ENCODE results near the gene OAF. TPM values are rescaled to one million over a fixed set of nuclear protein-coding genes. Genes with fewer than 3 reads are reported as not detected.

The OAF gene
- total RNA-seq, 1 donor from 2014 or later = 39.4 TPM

DNA sequence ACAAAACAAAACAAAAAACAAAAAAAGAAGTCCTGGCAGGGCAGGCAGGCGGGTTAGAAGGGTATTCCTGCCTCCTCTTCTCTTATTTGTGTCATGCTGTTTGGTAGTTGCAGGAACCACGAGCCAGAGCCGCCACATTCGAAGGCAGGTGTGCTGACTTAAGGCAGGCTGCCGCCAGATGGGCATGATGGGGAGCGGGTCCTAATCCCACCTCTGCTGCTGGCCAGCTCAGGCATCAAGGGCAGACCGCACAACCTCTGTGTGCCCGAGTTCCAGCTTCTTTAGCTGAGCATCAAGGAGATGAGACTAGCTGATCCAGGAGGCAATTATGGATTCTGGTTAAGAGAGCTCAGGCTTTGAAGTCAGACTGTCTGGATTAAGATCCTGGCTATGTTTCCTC lies 12.1 kb downstream of the OAF start:
- DNase-seq (ENCODE audit: low read depth) = no peak
- TF ChIP-seq, protein P1, sequence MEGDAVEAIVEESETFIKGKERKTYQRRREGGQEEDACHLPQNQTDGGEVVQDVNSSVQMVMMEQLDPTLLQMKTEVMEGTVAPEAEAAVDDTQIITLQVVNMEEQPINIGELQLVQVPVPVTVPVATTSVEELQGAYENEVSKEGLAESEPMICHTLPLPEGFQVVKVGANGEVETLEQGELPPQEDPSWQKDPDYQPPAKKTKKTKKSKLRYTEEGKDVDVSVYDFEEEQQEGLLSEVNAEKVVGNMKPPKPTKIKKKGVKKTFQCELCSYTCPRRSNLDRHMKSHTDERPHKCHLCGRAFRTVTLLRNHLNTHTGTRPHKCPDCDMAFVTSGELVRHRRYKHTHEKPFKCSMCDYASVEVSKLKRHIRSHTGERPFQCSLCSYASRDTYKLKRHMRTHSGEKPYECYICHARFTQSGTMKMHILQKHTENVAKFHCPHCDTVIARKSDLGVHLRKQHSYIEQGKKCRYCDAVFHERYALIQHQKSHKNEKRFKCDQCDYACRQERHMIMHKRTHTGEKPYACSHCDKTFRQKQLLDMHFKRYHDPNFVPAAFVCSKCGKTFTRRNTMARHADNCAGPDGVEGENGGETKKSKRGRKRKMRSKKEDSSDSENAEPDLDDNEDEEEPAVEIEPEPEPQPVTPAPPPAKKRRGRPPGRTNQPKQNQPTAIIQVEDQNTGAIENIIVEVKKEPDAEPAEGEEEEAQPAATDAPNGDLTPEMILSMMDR (conservative IDR thresholded peaks at IDR 0.05; ENCODE audit: low read depth, low read length) = no peak
- no peak overlapping the region for H3K4me3 ChIP-seq (ENCODE audit: low read depth, low read length)

DNA sequence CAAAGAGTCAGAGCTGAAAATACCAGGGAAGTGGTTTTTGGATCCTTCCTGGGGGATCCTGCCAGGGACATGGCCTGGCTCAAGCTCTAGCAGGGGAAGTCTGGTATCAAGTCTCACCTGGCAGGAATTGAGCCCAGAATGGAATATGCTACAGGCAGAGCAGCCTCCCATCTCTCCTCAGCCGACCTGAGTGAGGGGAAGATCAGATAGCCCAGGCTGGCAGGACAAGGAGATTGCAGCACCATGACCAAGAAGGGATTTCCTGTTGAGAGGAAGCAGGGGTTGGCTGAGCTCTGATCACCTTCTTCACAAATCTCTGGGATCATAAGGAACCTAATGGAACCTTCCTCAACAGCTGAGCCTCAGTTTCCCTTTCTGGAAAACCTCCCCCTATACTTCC lies 13.0 kb downstream of the OAF start:
- TF ChIP-seq, protein P1 (conservative IDR thresholded peaks at IDR 0.05; ENCODE audit: low read depth, low read length) = no peak
- H3K4me3 ChIP-seq (ENCODE audit: low read depth, low read length) = no peak overlapping the region
- DNase-seq (ENCODE audit: low read depth) = no peak

DNA sequence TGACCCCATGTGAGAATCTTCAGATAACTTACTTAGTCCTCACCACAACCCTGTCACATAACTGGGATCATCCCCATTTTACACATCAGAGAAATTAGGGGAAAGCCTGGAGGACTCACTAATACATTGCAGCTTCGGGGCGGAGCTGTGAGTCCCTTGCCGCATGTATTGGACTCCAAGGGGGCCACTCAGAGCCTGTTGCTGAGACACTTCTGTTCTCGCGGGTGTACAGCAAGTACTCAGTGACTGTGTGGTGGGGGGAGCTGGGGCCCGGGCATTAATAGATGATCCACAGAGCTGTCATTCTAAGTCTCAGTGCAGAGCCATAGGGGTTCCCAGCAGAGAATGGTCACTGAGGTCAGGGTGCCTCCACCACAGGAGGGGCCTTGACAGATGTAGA lies 13.5 kb downstream of the OAF start:
- H3K4me3 ChIP-seq (ENCODE audit: low read depth, low read length) = no peak overlapping the region
- no peak for DNase-seq (ENCODE audit: low read depth)
- TF ChIP-seq, protein P1 (conservative IDR thresholded peaks at IDR 0.05; ENCODE audit: low read depth, low read length) = no peak

GRCh38 chr11:120224972-120225909 lies 14.4 kb downstream of the OAF start:
- TF ChIP-seq, protein P1 (conservative IDR thresholded peaks at IDR 0.05; ENCODE audit: low read depth, low read length) = no peak
- no peak overlapping the region for H3K4me3 ChIP-seq (ENCODE audit: low read depth, low read length)
- no peak for DNase-seq (ENCODE audit: low read depth)

- DNase-seq (ENCODE audit: low read depth) = no peak
- TF ChIP-seq, protein P1 (conservative IDR thresholded peaks at IDR 0.05; ENCODE audit: low read depth, low read length) = no peak
- H3K4me3 ChIP-seq (ENCODE audit: low read depth, low read length) = no peak overlapping the region
Measured at GRCh38 chr11:120226242-120226641, 15.4 kb downstream of the OAF start.

DNA sequence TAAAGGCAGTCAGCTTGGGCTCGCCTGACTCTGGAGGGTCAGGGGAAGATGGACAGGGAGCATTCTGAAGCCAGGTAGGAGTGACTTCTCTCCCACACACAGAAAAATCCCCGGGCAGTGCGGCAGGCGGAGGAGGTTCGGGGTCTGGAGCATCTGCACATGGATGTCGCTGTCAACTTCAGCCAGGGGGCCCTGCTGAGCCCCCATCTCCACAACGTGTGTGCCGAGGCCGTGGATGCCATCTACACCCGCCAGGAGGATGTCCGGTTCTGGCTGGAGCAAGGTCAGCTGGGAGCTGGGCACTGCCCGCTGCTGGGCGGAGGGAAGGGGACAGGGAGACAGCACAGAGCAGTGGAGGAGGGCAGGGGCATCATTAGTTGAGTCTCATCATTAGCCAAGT lies 15.9 kb downstream of the OAF start:
- no peak for DNase-seq (ENCODE audit: low read depth)
- H3K4me3 ChIP-seq (ENCODE audit: low read depth, low read length) = no peak overlapping the region
- TF ChIP-seq, protein P1 (conservative IDR thresholded peaks at IDR 0.05; ENCODE audit: low read depth, low read length) = no peak

Measured in epithelial cell of proximal tubule (primary cell).